GM19467 (cell line): Measurements from ENCODE around the gene CDYL2.
"Not testable (repeated sequence)": the region's sequence is repeated elsewhere in the genome, so short reads cannot be mapped to it uniquely, and the experiment has no call there.

Experiments used
- ATAC-seq: cut with Tn5 transposase; IDR thresholded peaks from one replicate; pipeline ENCODE4 v1.9.1; 2021; ENCODE audit warnings: mild to moderate bottlenecking, moderate library complexity; ENCODE audit not compliant: unreplicated experiment

The CDYL2 gene, protein sequence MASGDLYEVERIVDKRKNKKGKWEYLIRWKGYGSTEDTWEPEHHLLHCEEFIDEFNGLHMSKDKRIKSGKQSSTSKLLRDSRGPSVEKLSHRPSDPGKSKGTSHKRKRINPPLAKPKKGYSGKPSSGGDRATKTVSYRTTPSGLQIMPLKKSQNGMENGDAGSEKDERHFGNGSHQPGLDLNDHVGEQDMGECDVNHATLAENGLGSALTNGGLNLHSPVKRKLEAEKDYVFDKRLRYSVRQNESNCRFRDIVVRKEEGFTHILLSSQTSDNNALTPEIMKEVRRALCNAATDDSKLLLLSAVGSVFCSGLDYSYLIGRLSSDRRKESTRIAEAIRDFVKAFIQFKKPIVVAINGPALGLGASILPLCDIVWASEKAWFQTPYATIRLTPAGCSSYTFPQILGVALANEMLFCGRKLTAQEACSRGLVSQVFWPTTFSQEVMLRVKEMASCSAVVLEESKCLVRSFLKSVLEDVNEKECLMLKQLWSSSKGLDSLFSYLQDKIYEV

DNA sequence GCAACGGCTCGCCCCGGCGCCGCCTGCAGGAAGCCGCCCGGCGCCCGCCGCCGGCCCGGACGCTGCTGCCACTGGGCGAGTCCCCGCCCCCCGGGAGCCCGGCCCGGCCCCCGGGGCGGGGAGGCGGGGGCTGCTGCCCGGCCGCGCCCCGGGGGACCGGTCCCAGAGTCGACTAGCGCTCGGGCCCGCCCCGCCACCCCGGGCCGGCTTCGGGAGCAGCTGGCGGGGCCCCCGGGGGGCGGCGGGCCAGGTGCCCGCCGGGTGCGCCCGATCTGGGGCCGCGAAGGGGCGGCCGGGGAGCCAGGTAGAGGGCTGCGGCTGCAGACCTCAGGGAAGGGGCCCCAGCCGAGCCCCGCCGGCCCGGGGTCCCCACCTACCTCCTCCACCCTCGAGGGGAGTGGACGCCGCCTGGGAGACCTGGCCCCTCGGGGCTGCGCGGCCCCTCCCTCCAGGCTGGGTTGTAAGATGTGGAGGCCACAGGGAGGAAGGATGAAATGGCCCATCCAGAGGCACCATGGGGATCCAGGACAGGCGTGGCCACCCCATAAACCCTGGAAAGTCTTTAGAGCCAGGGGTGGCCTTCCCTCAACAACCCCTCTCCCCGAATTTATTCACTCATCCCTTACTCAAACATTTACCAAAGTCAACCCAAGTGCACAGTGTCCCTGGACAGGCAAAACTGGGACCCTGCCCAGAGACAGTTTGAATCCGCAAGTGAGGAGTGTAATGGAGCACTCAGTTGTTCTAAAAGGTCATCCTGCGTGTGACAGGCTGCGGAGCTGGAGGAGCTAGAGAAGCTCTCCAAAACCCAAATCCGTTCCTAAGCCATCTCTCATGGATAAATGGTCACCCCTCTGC is at the start of gene CDYL2:
Gene CDYL2 (minus strand): TSS at position 73 of the 858 bp plus-strand sequence. CDS start 425 bp downstream, outside the sequence.
- peak; percentile 63 for ATAC-seq

GRCh38 chr16:80852261-80852872 is 48.0 kb upstream of the CDYL2 start:
- no peak for ATAC-seq

DNA sequence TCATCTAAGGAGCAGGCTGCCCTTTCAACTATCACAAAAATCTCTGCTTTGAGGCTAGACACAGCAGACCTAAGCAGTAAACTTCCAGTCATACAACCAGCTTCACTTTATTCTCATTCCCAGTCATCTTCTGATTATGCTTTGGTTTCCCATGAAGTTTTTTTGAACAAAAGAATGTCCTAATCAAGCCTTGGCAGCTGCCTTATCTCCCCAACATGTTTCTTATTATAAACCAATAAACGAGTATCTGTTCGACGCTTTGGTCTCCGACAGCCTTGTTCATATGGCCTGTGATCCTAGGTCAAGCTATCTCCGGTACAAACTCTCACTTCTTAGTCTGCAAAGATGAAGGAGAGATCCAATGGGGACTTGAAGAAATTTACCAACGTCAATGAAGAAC is 47.4 kb upstream of the CDYL2 start:
- ATAC-seq: no peak

GRCh38 chr16:80850757-80851156 is 46.4 kb upstream of the CDYL2 start:
- no peak for ATAC-seq

GRCh38 chr16:80848862-80849261 is 44.5 kb upstream of the CDYL2 start:
- ATAC-seq: no peak

DNA sequence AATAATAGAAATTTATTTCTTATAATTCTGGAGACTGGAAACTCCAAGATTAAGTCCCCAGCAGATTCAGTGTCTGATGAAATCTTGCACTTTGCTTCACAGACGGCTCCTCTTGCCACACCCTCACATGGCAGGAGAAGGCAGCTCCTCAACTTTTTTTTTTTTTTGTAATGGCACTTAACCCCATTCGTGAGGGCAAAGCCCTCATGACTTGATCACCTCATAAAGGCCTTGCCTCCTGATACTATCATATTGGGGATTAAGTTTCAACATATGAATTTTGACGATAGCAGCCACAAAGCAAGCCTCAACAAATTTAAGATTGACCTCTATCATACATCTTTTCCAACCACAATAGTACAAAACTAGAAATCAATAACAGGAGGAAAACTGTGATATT is 42.3 kb upstream of the CDYL2 start:
- no peak for ATAC-seq

DNA sequence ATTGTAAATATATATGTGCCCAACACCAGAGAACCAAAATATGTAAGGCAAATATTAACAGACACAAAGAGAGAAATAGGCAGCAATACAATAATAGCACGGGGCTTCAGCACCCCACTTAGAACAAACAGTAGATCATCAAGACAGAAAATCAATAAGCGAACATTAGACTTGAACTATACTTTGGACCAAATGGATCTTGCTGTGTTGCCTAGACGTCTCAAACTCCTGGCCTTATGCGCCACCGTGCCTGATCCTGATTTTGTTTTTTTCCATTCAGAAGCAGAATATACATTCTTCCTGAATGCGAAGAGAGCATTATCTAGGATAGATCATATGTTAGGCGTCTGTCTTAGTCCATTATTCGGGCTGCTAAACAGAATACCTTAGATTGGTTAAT is 41.9 kb upstream of the CDYL2 start:
- no peak for ATAC-seq

GRCh38 chr16:80844395-80844794 is 40.0 kb upstream of the CDYL2 start:
- ATAC-seq: no peak

DNA sequence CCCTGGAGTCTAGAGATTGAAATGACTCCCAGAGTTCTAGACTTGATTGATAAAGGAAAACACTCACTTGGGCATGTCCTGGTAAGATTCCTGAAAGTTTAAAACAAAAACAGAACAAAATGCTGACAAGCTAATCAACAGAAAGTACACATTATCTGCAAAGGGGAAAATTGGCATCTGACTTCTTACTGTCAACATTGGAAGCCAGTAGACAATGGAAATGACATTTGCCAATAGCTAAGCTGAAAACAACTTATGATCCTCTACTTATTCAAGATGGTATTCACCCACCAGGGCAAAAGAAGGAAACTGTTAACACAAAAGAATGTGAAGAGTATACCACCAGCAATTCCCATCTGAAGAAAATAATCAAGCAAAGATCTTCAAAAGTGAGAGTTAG is 36.8 kb upstream of the CDYL2 start:
- no peak for ATAC-seq

DNA sequence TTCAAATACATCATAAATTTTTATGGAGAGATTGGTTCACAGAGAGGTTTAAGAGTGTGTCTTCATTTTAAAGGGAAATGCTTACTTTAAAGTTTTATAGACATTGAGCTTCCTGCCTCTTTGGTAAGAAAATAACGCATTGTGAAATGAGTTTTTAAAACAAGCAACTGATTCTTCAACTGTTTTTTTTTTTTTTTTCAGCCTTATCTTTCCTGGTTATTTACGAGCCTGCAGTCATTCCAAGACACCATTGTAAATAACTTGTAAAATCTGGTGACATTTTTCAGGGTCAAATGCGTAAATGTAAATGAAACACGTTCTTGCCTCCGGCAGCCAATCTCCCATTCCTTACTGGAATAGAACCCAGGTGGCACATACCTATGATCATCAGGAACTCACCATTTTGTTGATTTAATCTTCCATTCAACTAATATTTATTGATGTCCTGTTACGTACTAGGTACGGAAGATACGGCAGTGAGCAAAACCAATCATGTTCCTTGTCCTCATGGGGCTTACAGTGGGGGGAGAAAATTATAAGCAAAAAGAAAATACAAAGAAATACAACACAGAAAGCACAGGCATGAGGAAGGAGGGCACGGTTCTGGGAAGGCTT is 33.2 kb upstream of the CDYL2 start:
- no peak for ATAC-seq

- no peak for ATAC-seq
Observed at GRCh38 chr16:80836846-80837245, 32.4 kb upstream of the CDYL2 start.

DNA sequence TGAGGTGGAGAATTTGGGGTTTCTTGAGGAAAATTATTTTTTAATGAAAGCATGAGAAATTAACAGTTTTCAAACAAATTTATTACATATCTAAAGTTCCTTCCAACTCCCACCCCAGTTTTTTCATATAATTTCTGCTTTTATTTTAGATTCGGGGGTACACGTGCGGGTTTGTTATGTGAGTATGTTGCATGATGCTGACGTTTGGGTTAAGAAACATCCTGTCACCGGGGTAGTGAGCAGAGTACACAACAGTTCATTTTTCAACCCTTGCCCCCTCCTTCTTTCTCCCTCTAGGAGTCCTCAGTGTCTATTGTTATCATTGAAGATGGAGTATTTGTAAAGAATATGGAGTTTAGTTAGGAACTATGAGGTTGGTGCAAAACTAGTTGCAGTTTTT is 31.8 kb upstream of the CDYL2 start:
- ATAC-seq: no peak

GRCh38 chr16:80831039-80831438 is 26.6 kb upstream of the CDYL2 start:
- ATAC-seq: no peak

DNA sequence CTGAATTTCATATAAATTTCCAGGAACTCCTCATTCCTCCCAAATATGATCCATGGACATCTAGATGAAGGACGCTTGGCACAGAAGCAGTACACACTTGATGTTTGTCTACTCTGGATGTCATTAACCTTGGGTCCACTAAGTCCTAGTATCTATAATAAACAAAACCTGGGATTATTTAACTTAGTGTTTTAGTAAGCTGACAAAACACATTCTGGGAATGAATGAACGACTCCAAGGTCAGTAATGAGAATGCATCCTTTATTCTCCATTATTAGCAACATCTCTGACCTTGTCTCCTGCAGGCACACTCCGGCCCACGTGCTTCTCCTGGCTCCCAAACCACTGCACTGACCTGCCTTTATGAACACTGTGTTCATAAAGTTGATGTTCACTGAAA is 24.1 kb upstream of the CDYL2 start:
- no peak for ATAC-seq

DNA sequence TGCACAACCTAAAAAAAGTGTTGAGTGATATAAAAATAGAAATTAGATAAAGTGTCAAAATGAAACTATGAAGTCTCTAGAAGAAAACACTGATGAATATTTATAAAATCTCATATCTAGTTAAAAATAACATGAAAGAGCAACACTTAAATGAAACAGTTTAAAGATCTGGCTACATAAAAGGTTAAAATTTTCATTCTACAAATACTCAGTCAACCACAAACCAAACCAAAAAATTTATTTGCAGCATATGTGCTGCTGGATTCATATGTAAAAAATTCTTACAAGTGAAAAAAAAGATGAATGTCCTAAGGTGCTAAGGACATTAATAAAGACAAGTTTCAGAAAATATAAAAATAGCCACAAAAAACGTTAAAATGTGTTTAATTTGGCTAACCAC is 22.6 kb upstream of the CDYL2 start:
- no peak for ATAC-seq

DNA sequence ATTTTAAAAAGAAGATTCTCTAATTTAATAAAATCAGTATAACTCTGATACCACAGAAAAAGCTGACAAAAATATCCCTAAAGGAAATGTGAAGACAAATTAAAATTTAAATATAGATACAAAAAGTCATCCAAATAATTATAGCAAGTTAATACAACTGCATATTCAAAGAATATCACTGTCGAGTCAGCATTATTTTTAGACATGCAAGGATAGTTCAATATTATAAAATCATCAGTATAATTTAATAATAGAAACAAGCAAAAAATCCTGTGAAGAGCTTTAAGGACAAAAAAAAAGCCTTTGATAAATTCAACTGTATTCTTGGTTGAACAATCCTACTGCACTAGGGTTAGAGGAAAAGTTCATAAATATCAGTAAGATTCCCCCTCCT is 21.0 kb upstream of the CDYL2 start:
- ATAC-seq: no peak

- no peak for ATAC-seq
Observed at GRCh38 chr16:80824623-80825364, 20.4 kb upstream of the CDYL2 start.

DNA sequence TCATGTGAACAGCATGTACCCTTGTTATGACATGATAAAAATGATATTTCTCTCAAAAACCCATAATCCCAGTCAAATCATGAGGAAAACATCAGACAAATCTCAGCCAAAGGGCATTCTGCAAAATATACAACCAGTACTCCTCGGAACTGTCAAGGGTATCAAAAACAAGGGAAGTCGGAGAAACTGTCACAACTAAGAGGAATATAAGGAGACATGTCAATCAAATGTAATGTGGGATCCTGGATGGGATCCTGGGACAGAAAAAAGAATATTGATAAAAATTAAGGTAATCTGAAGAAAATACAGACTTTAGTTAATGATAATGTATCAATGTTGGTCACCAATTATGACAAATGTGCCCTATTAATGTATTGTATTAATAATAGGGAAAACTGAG is 15.6 kb upstream of the CDYL2 start:
- no peak for ATAC-seq

DNA sequence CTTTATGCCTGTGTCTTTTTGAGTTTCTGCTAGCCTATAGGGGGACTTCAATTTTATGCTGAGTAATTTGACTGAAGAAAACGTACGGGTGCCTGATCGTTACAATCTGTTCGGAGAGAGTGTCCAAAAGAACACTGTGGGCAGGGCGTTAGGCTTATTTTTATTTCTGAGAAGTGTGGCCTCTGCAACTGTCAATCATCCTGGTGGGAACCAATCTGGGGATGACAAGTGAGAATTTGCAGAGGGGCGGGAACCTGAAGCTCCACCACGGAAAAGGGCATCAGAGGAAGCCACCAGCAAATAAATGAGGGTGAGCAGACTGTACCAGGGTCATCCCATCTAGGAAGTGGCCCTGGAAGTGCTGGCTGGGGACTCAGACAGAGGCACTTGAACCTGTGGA is 12.0 kb upstream of the CDYL2 start:
- ATAC-seq: no peak

GRCh38 chr16:80815278-80815677 is 10.9 kb upstream of the CDYL2 start:
- ATAC-seq: not testable (repeated sequence)
